ENCODE results near the gene COL23A1. TPM values are rescaled to one million over a fixed set of nuclear protein-coding genes. Genes with fewer than 3 reads are reported as not detected.

Gene COL23A1
- total RNA-seq, 1 experiment from 2014 or later = not detected

- no peaks in the 10 kb centered on the region for H3K36me3 ChIP-seq (ENCODE audit: insufficient read depth, low read length, poor library complexity, severe bottlenecking)
- ChIA-PET POLR2A (ENCODE audit: low non-redundant PET) (no interaction called here), CTCF (no interaction called here)
- H3K27ac ChIP-seq (ENCODE audit: low read depth, low read length, poor library complexity, severe bottlenecking) = no peak overlapping the region
- no peak overlapping the region for H3K4me3 ChIP-seq (ENCODE audit: low read depth, low read length, poor library complexity, severe bottlenecking)
- no TSS peak for BruUV-seq (replicated peaks)
- H3K9me3 ChIP-seq (ENCODE audit: low read depth, low read length, poor library complexity, severe bottlenecking) = no peaks in the 10 kb centered on the region
- intact Hi-C loops (cut with micrococcal nuclease; ENCODE audit: unreplicated experiment) = no loop called here
- no peak for DNase-seq (ENCODE audit: low spot score)
- no peaks in the 10 kb centered on the region for H3K4me1 ChIP-seq (ENCODE audit: insufficient read depth, low read length, poor library complexity, severe bottlenecking)
- TF ChIP-seq CTCF (conservative IDR thresholded peaks at IDR 0.05; ENCODE audit: low read depth, low read length) (no peak), EZH2 (IDR thresholded peaks at IDR 0.05; ENCODE audit: borderline replicate concordance, low read depth, low read length, poor library complexity, severe bottlenecking) (no peak)
- no peaks in the 10 kb centered on the region for H3K27me3 ChIP-seq (replicated peaks; ENCODE audit: insufficient read depth, low read depth, low read length, poor library complexity)
Observed at GRCh38 chr5:178396796-178397720, 193.1 kb downstream of the COL23A1 start.

- TF ChIP-seq EZH2 (IDR thresholded peaks at IDR 0.05; ENCODE audit: borderline replicate concordance, low read depth, low read length, poor library complexity, severe bottlenecking) (no peak), CTCF (conservative IDR thresholded peaks at IDR 0.05; ENCODE audit: low read depth, low read length) (no peak)
- CTCF ChIA-PET = no interaction called here
- no peaks in the 10 kb centered on the region for H3K36me3 ChIP-seq (ENCODE audit: insufficient read depth, low read length, poor library complexity, severe bottlenecking)
- DNase-seq (ENCODE audit: low spot score) = no peak
- intact Hi-C loops (cut with micrococcal nuclease; ENCODE audit: unreplicated experiment) = no loop called here
- no peaks in the 10 kb centered on the region for H3K4me1 ChIP-seq (ENCODE audit: insufficient read depth, low read length, poor library complexity, severe bottlenecking)
- no peak overlapping the region for H3K27ac ChIP-seq (ENCODE audit: low read depth, low read length, poor library complexity, severe bottlenecking)
- H3K9me3 ChIP-seq (ENCODE audit: low read depth, low read length, poor library complexity, severe bottlenecking) = no peaks in the 10 kb centered on the region
- no TSS peak for BruUV-seq (replicated peaks)
- no peaks in the 10 kb centered on the region for H3K27me3 ChIP-seq (replicated peaks; ENCODE audit: insufficient read depth, low read depth, low read length, poor library complexity)
- no peak overlapping the region for H3K4me3 ChIP-seq (ENCODE audit: low read depth, low read length, poor library complexity, severe bottlenecking)
- POLR2A ChIA-PET (ENCODE audit: low non-redundant PET) = no interaction called here
Observed at GRCh38 chr5:178394074-178394473, 196.1 kb downstream of the COL23A1 start.

- H3K27ac ChIP-seq (ENCODE audit: low read depth, low read length, poor library complexity, severe bottlenecking) = no peak overlapping the region
- POLR2A ChIA-PET (ENCODE audit: low non-redundant PET) = interaction anchor here (0.6 kb wide), 1 partner anchor 230 kb away, joined by 10 read pairs; no protein-coding TSS in a partner anchor
- H3K4me3 ChIP-seq (ENCODE audit: low read depth, low read length, poor library complexity, severe bottlenecking) = no peak overlapping the region
- intact Hi-C loops (cut with micrococcal nuclease; ENCODE audit: unreplicated experiment) = no loop called here
- no peaks in the 10 kb centered on the region for H3K9me3 ChIP-seq (ENCODE audit: low read depth, low read length, poor library complexity, severe bottlenecking)
- H3K36me3 ChIP-seq (ENCODE audit: insufficient read depth, low read length, poor library complexity, severe bottlenecking) = no peaks in the 10 kb centered on the region
- H3K27me3 ChIP-seq (replicated peaks; ENCODE audit: insufficient read depth, low read depth, low read length, poor library complexity) = no peaks in the 10 kb centered on the region
- TF ChIP-seq CTCF (conservative IDR thresholded peaks at IDR 0.05; ENCODE audit: low read depth, low read length) (no peak), EZH2 (IDR thresholded peaks at IDR 0.05; ENCODE audit: borderline replicate concordance, low read depth, low read length, poor library complexity, severe bottlenecking) (no peak)
- H3K4me1 ChIP-seq (ENCODE audit: insufficient read depth, low read length, poor library complexity, severe bottlenecking) = no peaks in the 10 kb centered on the region
- BruUV-seq (replicated peaks) = no TSS peak
- CTCF ChIA-PET = no interaction called here
- no peak for DNase-seq (ENCODE audit: low spot score)
Observed at GRCh38 chr5:178392931-178393394, 197.2 kb downstream of the COL23A1 start.
